ENCODE measurements around the gene PLXNA1. TPM values are rescaled to one million over a fixed set of nuclear protein-coding genes. Genes with fewer than 3 reads are reported as not detected.

PLXNA1 gene
- total and polyA plus RNA-seq, 2 experiments from 2014 or later, result 19.7 to 35.1 TPM

DNA sequence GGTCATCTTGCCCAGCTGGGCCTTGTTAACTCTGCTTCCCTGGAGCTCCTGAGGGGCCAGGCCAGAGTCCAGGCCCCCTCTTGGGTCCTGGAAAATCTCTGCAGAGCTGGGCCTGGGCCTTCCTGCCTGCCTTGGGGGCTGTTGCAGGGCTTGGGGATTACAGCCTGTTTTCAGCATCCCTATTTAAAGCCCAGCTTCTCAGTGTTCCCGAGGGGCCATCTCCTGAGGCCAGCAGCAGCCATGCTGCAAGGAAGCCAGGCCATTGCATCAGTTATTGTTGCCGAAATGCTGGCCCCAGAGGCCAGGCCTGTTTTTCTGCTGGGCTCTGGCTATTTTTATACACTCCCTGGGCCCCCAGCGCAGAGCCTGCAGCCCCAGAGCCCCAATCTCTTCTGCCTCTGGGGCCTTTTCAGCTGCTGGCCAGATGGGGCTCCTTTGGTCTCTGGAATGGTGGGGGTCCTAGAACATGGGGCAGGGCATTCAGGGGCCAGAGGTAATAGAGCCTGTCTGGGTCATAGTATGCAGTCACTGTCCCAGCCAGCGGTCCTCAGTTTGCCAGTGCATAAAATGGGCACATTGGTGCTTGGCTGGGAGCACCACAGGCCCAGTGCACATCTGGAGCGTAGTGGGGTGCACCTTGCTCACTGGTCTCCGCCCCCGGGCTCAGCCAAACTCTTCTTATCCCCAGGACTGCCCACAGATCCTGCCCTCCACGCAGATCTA lies 28.5 kb downstream of the PLXNA1 start:
- WGBS (ENCODE audit: low lambda C conversion rate, missing lambda C conversion rate), result 94% methylated on average over 8 of the region's 8 CpGs
- Histone ChIP-seq H3K27ac (no peak overlapping the region), H3K4me3 (no peak overlapping the region), H3K27me3 (no peaks in the 10 kb centered on the region), H3K4me1 (ENCODE audit: insufficient read depth) (no peaks in the 10 kb centered on the region), H4K20me1 (ENCODE audit: insufficient read depth, poor library complexity, severe bottlenecking) (no peaks in the 10 kb centered on the region), H3K9me3 (ENCODE audit: low read depth) (no peaks in the 10 kb centered on the region), H2AFZ (no peak overlapping the region), H3K36me3 (replicated peaks; ENCODE audit: insufficient read depth, low read depth) (no peaks in the 10 kb centered on the region), H3K79me2 (no peaks in the 10 kb centered on the region), H3K4me2 (no peak overlapping the region), H3K9me2 (replicated peaks; ENCODE audit: insufficient read depth) (no peaks in the 10 kb centered on the region)
- TF ChIP-seq EZH2phosphoT487 (IDR thresholded peaks at IDR 0.05; ENCODE audit: low read depth, severe bottlenecking, unreplicated experiment) (no peak), EZH2 (IDR thresholded peaks at IDR 0.05; ENCODE audit: borderline replicate concordance) (no peak)
- TF ChIP-seq, protein P1, sequence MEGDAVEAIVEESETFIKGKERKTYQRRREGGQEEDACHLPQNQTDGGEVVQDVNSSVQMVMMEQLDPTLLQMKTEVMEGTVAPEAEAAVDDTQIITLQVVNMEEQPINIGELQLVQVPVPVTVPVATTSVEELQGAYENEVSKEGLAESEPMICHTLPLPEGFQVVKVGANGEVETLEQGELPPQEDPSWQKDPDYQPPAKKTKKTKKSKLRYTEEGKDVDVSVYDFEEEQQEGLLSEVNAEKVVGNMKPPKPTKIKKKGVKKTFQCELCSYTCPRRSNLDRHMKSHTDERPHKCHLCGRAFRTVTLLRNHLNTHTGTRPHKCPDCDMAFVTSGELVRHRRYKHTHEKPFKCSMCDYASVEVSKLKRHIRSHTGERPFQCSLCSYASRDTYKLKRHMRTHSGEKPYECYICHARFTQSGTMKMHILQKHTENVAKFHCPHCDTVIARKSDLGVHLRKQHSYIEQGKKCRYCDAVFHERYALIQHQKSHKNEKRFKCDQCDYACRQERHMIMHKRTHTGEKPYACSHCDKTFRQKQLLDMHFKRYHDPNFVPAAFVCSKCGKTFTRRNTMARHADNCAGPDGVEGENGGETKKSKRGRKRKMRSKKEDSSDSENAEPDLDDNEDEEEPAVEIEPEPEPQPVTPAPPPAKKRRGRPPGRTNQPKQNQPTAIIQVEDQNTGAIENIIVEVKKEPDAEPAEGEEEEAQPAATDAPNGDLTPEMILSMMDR (IDR thresholded peaks at IDR 0.05; ENCODE audit: poor library complexity), result no peak
- no peak for DNase-seq (ENCODE audit: low spot score)

DNA sequence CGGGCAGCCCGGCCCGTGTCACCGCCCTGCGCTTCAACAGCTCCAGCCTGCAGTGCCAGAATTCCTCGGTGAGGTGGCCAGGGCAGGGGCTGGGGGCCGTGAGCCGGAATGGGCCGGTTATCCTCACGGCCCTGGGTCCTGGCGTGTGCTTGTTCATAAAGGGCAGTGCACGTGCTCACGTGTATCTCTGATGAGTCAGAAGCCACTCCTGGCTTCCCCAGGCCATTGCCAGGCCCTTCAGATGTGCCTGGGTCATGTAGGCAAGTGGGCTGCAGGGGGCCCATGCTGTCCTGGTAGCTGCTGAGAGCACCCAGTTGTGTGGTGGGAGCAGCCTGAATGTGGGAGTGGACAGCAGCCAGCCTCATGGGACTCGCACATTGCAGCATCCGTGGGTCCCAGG lies 29.2 kb downstream of the PLXNA1 start:
- no peak for DNase-seq (ENCODE audit: low spot score)
- Histone ChIP-seq H3K27me3 (no peaks in the 10 kb centered on the region), H2AFZ (no peak overlapping the region), H3K27ac (no peak overlapping the region), H3K4me3 (no peak overlapping the region), H3K9me2 (replicated peaks; ENCODE audit: insufficient read depth) (no peaks in the 10 kb centered on the region), H3K4me2 (no peak overlapping the region), H3K79me2 (no peaks in the 10 kb centered on the region), H3K9me3 (ENCODE audit: low read depth) (no peaks in the 10 kb centered on the region), H3K36me3 (replicated peaks; ENCODE audit: insufficient read depth, low read depth) (no peaks in the 10 kb centered on the region), H4K20me1 (ENCODE audit: insufficient read depth, poor library complexity, severe bottlenecking) (no peaks in the 10 kb centered on the region), H3K4me1 (ENCODE audit: insufficient read depth) (no peaks in the 10 kb centered on the region)
- TF ChIP-seq, protein P1 (IDR thresholded peaks at IDR 0.05; ENCODE audit: poor library complexity), result no peak
- TF ChIP-seq EZH2phosphoT487 (IDR thresholded peaks at IDR 0.05; ENCODE audit: low read depth, severe bottlenecking, unreplicated experiment) (no peak), EZH2 (IDR thresholded peaks at IDR 0.05; ENCODE audit: borderline replicate concordance) (no peak)
- 95% methylated on average over 15 of the region's 15 CpGs for WGBS (ENCODE audit: low lambda C conversion rate, missing lambda C conversion rate)

DNA sequence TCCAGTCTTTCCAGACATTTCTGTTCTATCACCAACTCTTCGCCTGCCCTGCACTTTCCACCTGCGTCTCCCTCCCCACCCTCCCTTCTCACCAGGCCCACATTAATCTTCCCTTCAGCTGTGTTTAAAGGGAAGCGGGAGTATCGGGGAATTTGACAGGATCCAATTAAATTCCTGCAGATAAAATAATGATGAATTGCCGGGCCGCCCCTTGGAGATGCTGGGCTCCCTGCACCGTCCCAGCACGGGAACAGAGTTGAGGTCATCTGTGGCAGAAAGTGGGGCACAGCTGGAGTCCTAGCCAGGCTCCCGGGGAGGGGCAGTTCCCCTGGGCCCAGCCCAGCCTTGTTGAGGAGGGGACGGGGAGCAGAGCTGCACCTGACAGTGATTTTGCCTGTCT lies 30.3 kb downstream of the PLXNA1 start:
- Histone ChIP-seq H4K20me1 (ENCODE audit: insufficient read depth, poor library complexity, severe bottlenecking) (no peaks in the 10 kb centered on the region), H3K36me3 (replicated peaks; ENCODE audit: insufficient read depth, low read depth) (no peaks in the 10 kb centered on the region), H3K4me3 (no peak overlapping the region), H3K9me2 (replicated peaks; ENCODE audit: insufficient read depth) (no peaks in the 10 kb centered on the region), H3K4me1 (ENCODE audit: insufficient read depth) (no peaks in the 10 kb centered on the region), H3K27ac (no peak overlapping the region), H3K9me3 (ENCODE audit: low read depth) (no peaks in the 10 kb centered on the region), H3K4me2 (no peak overlapping the region), H2AFZ (no peak overlapping the region), H3K27me3 (no peaks in the 10 kb centered on the region), H3K79me2 (no peaks in the 10 kb centered on the region)
- TF ChIP-seq, protein P1 (IDR thresholded peaks at IDR 0.05; ENCODE audit: poor library complexity), result no peak
- TF ChIP-seq EZH2 (IDR thresholded peaks at IDR 0.05; ENCODE audit: borderline replicate concordance) (no peak), EZH2phosphoT487 (IDR thresholded peaks at IDR 0.05; ENCODE audit: low read depth, severe bottlenecking, unreplicated experiment) (no peak)
- DNase-seq (ENCODE audit: low spot score), result no peak
- 94% methylated on average over 10 of the region's 10 CpGs for WGBS (ENCODE audit: low lambda C conversion rate, missing lambda C conversion rate)
